Measurements from ENCODE around the gene LRFN2.

DNA sequence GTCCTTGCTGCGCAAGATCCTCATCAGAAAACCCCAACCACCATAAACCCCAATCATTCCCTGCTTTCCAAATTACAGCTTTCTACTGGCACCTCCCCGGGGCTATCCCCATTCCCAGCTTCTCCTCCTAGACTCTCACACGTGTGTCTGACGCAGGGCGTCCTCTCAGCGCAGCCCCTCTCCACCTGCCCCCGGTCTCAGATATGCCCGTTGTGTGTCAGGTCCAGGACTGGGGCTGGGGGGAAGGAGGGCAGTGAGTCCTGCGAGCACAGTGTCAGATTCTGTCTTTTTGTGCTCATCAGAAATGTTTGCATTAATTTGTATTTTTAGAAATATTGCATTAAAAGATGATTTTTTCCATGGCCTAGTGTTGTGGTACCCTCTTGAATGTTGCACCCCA is 48.6 kb downstream of the LRFN2 start:
- TF ChIP-seq POLR2A (IDR thresholded peaks at IDR 0.05) = no peak
- TF ChIP-seq CTCF (IDR thresholded peaks at IDR 0.05) = no peak
